Gastroesophageal sphincter (tissue), 4 donors: Measurements from ENCODE around the gene CAMP. TPM values are rescaled to one million over a fixed set of nuclear protein-coding genes. Genes with fewer than 3 reads are reported as not detected.
A peak's percentile ranks its signal among the peaks of the same experiment; 100 is the strongest.

Experiments used
- ATAC-seq: fragments of 150-250 bp; one replicate; pipeline ENCODE4 v1.9.1; 2016; ENCODE audit warnings: mild to moderate bottlenecking, moderate library complexity
- H3K27ac ChIP-seq, 4 donors: fragments of 200-600 bp; sonication (generic) in 3 of 4; 1 replicate in 3 of 4; 2 replicates in 1 of 4; pipeline ENCODE4 v1.5.1; 2016 to 2019
- H3K27me3 ChIP-seq: fragments of 200-600 bp; sonication (generic); one replicate; pipeline ENCODE4 v1.5.1; 2019
- H3K36me3 ChIP-seq, 2 donors: fragments of 200-600 bp; sonication (generic); one replicate each; pipeline ENCODE4 v1.5.1; 2019; ENCODE audit warnings: control low read depth in 1 of 2
- H3K4me1 ChIP-seq, 3 donors: fragments of 200-600 bp; sonication (generic); 1 replicate in 2 of 3; 2 replicates in 1 of 3; pipeline ENCODE4 v1.5.1; 2016 to 2019; ENCODE audit warnings: control low read depth in 2 of 3
- H3K4me3 ChIP-seq, 2 donors: fragments of 200-600 bp; sonication (generic); one replicate each; pipeline ENCODE4 v1.5.1; 2019; ENCODE audit warnings: mild to moderate bottlenecking in 1 of 2, moderate library complexity in 1 of 2
- H3K9me3 ChIP-seq, 3 donors: fragments of 200-600 bp; sonication (generic); one replicate each; pipeline ENCODE4 v1.5.1; 2017 to 2019; ENCODE audit warnings: control low read depth in 2 of 3
- CTCF ChIP-seq, 4 experiments: fragments of 200-600 bp in 2 of 4; fragments of 450-650 bp in 2 of 4; sonication (generic) in 1 of 4; IDR thresholded peaks; one replicate each; pipeline ENCODE4 v1.5.1; 2017 to 2019; ENCODE audit warnings: antibody characterized with exemption in 4 of 4, mild to moderate bottlenecking in 2 of 4, moderate library complexity in 2 of 4
- EP300 ChIP-seq: sonication (generic); formaldehyde crosslinking; IDR thresholded peaks from one replicate; pipeline ENCODE4 v1.6.1; 2017; ENCODE audit warnings: antibody characterized with exemption, mild to moderate bottlenecking
- POLR2A ChIP-seq, 2 donors: fragments of 450-650 bp; IDR thresholded peaks; one replicate each; pipeline ENCODE4 v1.6.1; 2017; ENCODE audit warnings: antibody characterized with exemption in 2 of 2, mild to moderate bottlenecking in 2 of 2, moderate library complexity in 1 of 2
- POLR2AphosphoS5 ChIP-seq: sonication (generic); formaldehyde crosslinking; IDR thresholded peaks from one replicate; pipeline ENCODE4 v1.6.1; 2017; ENCODE audit warnings: antibody characterized with exemption
- WGBS, 2 donors: methylation state at CpG; one replicate each; pipeline ENCODE4 v1.1.5; 2018; ENCODE audit warnings: low coverage in 1 of 2; 5-methylcytosine and 5-hydroxymethylcytosine counted together
- total RNA-seq, 4 donors: library from RNA; depleted of rRNA; stranded (reverse); fragments of >200 nt; gene quantifications; one replicate each; pipeline ENCODE4 v1.1.0, GENCODE V29; 2016

The CAMP gene
- total RNA-seq, 4 donors from 2014 or later = not detected

GRCh38 chr3:48214225-48214624 is 9.1 kb upstream of the CAMP start:
- no CpG with 5 or more reads among the region's 3 CpGs for WGBS, 2 donors
- H3K4me1 ChIP-seq = peaks cover 0 to 33% (median 19%) of the 10 kb centered on the region in 3 donors
- H3K27me3 ChIP-seq = no peaks in the 10 kb centered on the region
- no peak for ATAC-seq
- no peak overlapping the region for H3K27ac ChIP-seq
- H3K9me3 ChIP-seq = no peaks in the 10 kb centered on the region
- no peak overlapping the region for H3K4me3 ChIP-seq
- no peaks in the 10 kb centered on the region for H3K36me3 ChIP-seq
- TF ChIP-seq EP300 = no peak
- no peak for TF ChIP-seq POLR2A (IDR thresholded peaks at IDR 0.05)
- TF ChIP-seq CTCF (IDR thresholded peaks at IDR 0.05) = no peak
- no peak for TF ChIP-seq POLR2AphosphoS5

- no peak overlapping the region for H3K4me3 ChIP-seq
- peak; percentile 32 for ATAC-seq
- H3K27ac ChIP-seq = peak overlapping the region in 3 of 4 donors; percentile 62 to 72 (median 72)
These were observed 8.3 kb upstream of the CAMP start for GRCh38 chr3:48215019-48215418.

GRCh38 chr3:48215466-48215865 is 7.8 kb upstream of the CAMP start:
- ATAC-seq = peak; percentile 87
- H3K4me1 ChIP-seq = peaks cover 0 to 33% (median 19%) of the 10 kb centered on the region in 3 donors
- H3K27ac ChIP-seq = peak overlapping the region in 3 of 4 donors; percentile 62 to 72 (median 72)
- H3K9me3 ChIP-seq = no peaks in the 10 kb centered on the region
- no peak overlapping the region for H3K4me3 ChIP-seq
- WGBS, 2 donors = 18 to 41% methylated on average over 2 to 3 of the region's 4 CpGs
- H3K27me3 ChIP-seq = no peaks in the 10 kb centered on the region
- no peaks in the 10 kb centered on the region for H3K36me3 ChIP-seq
- TF ChIP-seq POLR2AphosphoS5 (peak; percentile 59), CTCF (IDR thresholded peaks at IDR 0.05) (no peak)

More at GRCh38 chr3:48215019-48215418, 8.3 kb upstream of the CAMP start:
- H3K36me3 ChIP-seq = no peaks in the 10 kb centered on the region
- no peak for TF ChIP-seq EP300
- WGBS, 2 donors = 80% methylated on average over 1 of the region's 3 CpGs; no CpG with 5 or more reads in 1 of the 2 donors
- no peaks in the 10 kb centered on the region for H3K9me3 ChIP-seq
- no peaks in the 10 kb centered on the region for H3K27me3 ChIP-seq
- H3K4me1 ChIP-seq = peaks cover 0 to 33% (median 19%) of the 10 kb centered on the region in 3 donors

- Histone ChIP-seq H3K36me3 (no peaks in the 10 kb centered on the region), H3K9me3 (no peaks in the 10 kb centered on the region), H3K27ac (peak overlapping the region in 3 of 4 donors; percentile 62 to 72 (median 72)), H3K27me3 (no peaks in the 10 kb centered on the region), H3K4me1 (peaks cover 0 to 33% (median 19%) of the 10 kb centered on the region in 3 donors), H3K4me3 (no peak overlapping the region)
- peak; percentile 80 for ATAC-seq
- WGBS, 2 donors = 26 to 62% methylated on average over 3 to 4 of the region's 5 CpGs
- TF ChIP-seq POLR2AphosphoS5 (peak; percentile 43), CTCF (IDR thresholded peaks at IDR 0.05) (no peak)
These were observed 7.4 kb upstream of the CAMP start for GRCh38 chr3:48215876-48216275.

- H3K36me3 ChIP-seq = no peaks in the 10 kb centered on the region
- 83% methylated on average over 3 of the region's 4 CpGs; no CpG with 5 or more reads in 1 of the 2 donors for WGBS, 2 donors
- ATAC-seq = no peak
These were observed 5.8 kb upstream of the CAMP start for GRCh38 chr3:48217449-48217848.

More at GRCh38 chr3:48217449-48217848, 5.8 kb upstream of the CAMP start:
- Histone ChIP-seq H3K27ac (no peak overlapping the region), H3K4me3 (no peak overlapping the region), H3K27me3 (no peaks in the 10 kb centered on the region), H3K4me1 (peaks cover 0 to 30% (median 19%) of the 10 kb centered on the region in 3 donors), H3K9me3 (no peaks in the 10 kb centered on the region)
- no peak for TF ChIP-seq EP300
- no peak for TF ChIP-seq POLR2A (IDR thresholded peaks at IDR 0.05)
- TF ChIP-seq POLR2AphosphoS5 = no peak
- no peak for TF ChIP-seq CTCF (IDR thresholded peaks at IDR 0.05)
